Measurements from ENCODE around the gene PARD3.

GRCh38 chr10:34596351-34596750 is 218.7 kb downstream of the PARD3 start:
- TF ChIP-seq CTCF (IDR thresholded peaks at IDR 0.05; ENCODE audit: low read depth, low read length, poor library complexity, severe bottlenecking) = no peak
- TF ChIP-seq EZH2phosphoT487 (IDR thresholded peaks at IDR 0.05; ENCODE audit: borderline replicate concordance, low read length) = no peak
